CD4-positive, alpha-beta T cell treated with Interferon gamma for 1 hour (primary cell): ENCODE measurements around the gene KRT76.

Experiments used
- DNase-seq: peaks from one replicate; pipeline ENCODE4 v3.0.0-alpha.2; 2020

The KRT76 gene

DNA sequence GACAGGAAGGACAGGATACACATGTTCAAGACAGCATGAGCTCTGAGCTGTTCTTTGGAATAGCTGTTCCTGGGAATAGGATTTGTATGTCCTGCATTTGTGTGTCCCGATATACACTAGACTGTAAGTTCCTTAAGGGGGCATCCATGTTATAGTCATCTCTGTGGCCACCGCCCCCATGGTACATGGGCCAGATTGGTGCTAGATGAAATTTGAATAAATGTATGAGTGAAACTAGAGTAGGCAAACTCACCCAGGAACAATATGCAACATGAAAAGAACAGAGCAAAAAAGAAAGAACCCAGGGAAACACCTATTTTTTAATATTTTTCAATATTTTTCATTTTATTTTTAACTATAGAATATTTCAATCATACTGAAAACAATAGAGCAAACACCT lies 48.8 kb downstream of the KRT76 start:
- DNase-seq, result no peak

DNA sequence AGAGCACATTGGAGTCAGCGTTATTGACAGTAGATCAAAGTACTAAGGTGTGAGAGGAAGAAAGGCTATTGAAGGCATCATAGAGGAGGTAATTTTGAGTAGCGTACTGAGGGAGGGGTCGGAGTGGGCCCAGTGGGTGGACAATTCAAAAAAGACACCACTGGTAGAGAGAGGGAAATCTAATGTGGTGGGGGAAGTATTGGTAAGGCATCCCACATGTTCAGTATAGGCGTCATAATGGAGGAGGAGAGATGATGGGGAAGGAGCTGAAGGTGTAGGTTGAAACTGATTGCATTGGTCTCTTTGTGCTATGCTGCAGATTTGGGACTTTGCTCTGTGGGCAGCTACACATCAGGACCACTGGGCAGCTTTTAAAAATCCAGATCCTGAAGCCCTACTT lies 50.1 kb downstream of the KRT76 start:
- no peak for DNase-seq

DNA sequence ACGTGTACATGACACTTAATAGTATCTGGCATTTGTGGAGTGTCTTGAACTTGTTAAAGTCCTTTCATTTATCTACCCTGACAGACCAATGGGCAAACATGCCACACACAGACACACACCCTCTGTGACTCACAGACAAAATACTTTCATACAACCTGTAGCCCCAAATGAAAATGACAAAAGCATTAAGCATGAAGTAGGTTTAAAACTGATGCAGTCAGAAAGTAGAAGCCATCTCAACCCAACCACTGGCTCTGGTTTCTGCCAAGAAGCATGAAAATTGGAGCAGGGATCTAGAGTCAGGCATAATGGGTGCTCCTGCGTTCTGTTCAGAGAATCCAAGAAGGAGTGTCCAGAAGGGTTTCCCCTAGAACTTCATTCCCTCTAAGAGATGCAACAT lies 50.7 kb downstream of the KRT76 start:
- DNase-seq, result no peak

DNA sequence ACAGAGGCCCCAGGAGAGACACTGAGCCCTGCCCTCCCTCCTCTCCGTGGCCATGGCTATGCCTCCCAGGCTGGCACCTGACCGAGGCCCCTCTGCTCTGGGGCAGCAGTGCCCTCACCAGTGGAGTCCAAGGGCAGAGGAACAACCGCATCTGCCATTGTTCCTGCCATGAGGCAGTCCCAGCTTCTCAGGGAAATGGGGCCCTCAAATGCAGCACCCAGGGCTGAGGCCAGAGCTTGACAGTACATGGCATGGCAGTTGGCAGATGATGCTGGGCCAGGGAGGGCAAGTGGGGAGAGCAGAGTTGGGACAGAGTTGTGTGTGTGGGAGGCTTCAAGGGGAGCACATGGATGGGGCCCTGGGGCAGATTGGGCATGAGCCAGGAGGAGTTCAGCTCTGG lies 52.8 kb downstream of the KRT76 start:
- no peak for DNase-seq

DNA sequence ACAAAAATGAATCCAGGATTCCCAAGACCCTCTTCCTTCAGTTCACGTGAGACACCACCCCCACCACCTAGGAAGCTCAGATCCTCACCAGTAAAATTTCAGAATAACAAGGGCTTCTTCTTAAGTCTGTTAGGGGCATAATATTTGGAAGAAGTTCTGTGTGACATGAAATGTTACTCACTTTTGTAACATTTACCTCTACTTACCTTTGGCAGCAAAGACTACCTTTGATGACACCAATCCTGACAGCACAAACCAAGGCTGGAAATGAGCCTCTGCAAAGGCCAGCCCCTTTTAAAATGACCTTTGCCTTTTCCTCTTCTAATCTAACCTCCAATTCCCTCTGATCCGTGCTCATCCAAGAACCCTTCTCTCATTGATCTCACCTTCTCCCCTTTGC lies 54.5 kb downstream of the KRT76 start:
- no peak for DNase-seq

DNA sequence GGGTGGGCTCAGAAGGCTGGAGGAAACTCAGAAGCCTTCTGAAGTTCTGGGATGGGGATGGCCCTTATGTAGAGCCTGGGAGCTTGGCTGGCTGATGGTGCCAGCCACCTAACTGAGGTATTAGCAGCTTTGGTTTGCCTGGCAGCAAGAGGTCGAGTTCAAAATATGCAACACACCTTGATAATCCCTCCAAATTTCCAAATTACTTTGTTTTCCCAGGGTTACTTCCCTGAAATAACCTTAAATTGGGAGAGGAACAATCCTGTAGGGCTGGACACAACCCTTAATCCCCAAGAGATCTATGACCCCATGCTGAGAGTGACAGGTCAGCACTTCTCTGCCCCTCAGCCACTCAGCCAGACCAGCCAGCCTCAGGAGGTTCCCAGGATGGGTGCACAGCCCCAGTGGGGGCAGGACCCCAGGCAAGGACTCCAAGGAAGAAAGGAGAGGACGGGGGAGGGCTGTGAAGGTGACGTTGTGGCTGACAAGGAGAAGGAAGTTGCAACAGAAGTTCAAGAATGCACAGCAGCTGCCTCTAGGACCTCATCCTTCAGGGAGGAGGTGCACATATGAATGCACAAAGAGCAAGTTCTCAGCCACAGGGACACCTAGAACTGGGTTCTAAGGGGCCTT lies 55.2 kb downstream of the KRT76 start:
- no peak for DNase-seq

DNA sequence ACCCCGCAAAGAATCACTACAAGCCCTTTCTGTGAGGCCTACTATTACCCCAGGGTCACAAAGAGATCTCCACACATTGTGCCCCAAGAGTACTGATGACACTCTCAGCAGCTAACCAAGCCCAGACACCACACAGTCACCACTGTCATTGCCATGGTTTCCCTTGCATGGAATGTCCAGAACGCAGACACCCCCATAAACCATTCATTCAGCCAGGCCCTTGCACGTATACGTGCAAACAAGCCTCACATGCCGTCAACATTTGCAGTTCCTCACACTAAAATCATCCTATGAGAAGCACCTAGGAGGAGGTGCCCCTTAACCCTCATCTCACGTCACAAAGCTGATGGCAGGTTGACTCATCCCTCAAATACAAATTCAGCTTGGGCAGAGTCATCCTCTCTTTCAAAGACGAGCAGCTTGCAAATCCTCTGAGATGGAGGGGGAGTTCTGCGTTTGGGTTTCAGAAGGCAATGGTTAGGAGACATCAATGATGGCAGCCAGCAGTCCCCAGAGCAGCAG lies 56.7 kb downstream of the KRT76 start:
- no peak for DNase-seq
